ENCODE results near the gene ASIC2. TPM values are rescaled to one million over a fixed set of nuclear protein-coding genes. Genes with fewer than 3 reads are reported as not detected.

The ASIC2 gene
- total and polyA plus RNA-seq, 12 donors, result not detected

DNA sequence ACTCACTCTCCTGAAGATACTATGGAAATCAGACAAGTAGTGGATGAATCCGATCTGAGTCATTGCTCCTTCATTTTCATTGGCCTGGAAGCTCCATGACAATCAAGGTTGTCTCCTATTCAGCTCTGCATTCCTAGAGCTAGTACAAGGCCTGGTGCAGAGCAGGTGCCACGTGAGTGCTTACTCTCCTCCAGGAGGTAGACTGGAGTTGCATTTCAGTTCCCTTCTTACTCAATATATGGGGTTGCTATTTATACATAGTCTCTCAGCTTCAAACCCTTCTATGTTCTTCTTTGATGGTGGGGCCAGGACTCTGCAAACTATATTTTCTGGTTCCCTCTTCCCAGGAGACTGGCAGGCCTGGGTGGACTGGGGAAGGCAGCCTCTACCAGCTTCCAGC is 148.3 kb downstream of the ASIC2 start:
- Histone ChIP-seq H3K27me3 (peaks cover 0 to 30% (median 15%) of the 10 kb centered on the region in 7 donors), H3K27ac (no peak overlapping the region), H3K4me1 (no peaks in the 10 kb centered on the region), H3K36me3 (no peaks in the 10 kb centered on the region), H3K9me3 (no peaks in the 10 kb centered on the region), H3K4me3 (no peak overlapping the region)
- intact Hi-C loops (cut with DNase I), result no loop called here
- WGBS, 2 donors, result 73 to 82% methylated on average over 2 of the region's 2 CpGs
- ATAC-seq (no peak), DNase-seq (no peak)
- TF ChIP-seq, protein P1, sequence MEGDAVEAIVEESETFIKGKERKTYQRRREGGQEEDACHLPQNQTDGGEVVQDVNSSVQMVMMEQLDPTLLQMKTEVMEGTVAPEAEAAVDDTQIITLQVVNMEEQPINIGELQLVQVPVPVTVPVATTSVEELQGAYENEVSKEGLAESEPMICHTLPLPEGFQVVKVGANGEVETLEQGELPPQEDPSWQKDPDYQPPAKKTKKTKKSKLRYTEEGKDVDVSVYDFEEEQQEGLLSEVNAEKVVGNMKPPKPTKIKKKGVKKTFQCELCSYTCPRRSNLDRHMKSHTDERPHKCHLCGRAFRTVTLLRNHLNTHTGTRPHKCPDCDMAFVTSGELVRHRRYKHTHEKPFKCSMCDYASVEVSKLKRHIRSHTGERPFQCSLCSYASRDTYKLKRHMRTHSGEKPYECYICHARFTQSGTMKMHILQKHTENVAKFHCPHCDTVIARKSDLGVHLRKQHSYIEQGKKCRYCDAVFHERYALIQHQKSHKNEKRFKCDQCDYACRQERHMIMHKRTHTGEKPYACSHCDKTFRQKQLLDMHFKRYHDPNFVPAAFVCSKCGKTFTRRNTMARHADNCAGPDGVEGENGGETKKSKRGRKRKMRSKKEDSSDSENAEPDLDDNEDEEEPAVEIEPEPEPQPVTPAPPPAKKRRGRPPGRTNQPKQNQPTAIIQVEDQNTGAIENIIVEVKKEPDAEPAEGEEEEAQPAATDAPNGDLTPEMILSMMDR (IDR thresholded peaks at IDR 0.05), result no peak

DNA sequence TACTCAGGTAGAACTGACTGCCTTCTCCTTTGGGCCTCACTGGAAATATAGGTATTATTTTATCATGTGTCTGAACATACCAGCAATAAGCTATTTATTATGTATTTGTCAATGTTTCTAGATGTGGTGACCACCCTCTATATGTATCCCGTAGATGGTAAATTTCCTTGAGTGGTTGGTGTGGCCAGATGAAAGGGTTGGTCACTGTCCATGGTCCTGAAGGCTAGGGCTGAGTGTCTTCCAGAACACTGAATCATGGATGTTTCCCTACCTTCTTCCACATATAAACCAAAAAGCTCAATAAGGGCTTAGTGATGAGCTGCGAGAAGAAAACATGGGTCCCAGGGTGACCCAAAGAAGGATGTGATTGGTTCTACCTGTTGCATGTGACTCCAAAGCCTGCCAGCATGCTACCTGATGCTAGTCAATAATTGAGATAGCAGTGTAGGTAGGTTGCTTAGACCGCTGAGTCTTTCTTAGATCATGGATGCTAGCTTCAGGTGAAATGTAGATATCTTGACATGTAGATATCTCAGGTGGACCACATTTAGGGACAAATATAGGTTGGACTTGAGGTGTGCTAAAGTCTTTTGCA is 150.3 kb downstream of the ASIC2 start:
- no peaks in the 10 kb centered on the region for H3K4me1 ChIP-seq
- intact Hi-C loops (cut with DNase I), result no loop called here
- peaks cover 0 to 30% (median 15%) of the 10 kb centered on the region in 7 donors for H3K27me3 ChIP-seq

DNA sequence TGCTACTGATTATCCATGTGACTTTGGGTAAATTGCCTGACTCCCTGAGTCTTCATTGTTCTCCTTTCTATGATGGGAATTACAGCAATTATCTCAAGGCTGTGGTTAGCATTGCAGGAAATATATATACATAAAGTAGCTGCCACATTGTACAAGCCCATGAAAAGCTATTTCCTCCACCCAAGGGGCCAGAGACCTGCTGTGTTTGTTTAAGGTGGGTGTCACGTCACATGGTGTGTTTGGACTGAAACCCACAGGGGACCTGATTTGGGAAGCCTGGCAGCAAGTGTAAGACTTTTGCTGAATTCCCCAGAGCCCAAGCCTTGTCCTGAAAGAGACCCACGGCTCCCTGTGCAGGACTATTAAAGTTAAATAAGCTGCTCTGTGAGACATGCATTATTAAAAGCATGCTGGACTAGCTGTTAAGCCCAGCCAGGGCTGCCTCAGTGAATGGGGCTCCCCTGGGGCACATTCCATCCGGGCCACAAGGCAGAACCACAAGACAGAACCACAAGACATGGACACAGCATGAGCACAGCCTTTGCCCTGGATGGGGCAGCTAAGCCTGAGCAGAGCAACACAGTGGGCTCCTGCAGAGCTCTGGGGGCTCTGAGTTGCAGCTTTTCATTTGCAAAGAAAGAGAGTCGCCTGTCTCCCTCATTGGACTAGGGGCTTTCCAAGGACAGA is 152.5 kb downstream of the ASIC2 start:
- DNase-seq (no peak), ATAC-seq (no peak)
- WGBS, 2 donors, result 29 to 33% methylated on average over 4 of the region's 4 CpGs
- Histone ChIP-seq H3K4me3 (no peak overlapping the region), H3K27ac (no peak overlapping the region), H3K27me3 (peaks cover 0 to 34% (median 18%) of the 10 kb centered on the region in 7 donors), H3K36me3 (no peaks in the 10 kb centered on the region), H3K4me1 (no peaks in the 10 kb centered on the region), H3K9me3 (no peaks in the 10 kb centered on the region)
- intact Hi-C loops (cut with DNase I), result no loop called here
- TF ChIP-seq, protein P1 (IDR thresholded peaks at IDR 0.05), result no peak

More for the DNA sequence above, 150.3 kb downstream of the ASIC2 start:
- 52 to 56% methylated on average over 3 of the region's 3 CpGs for WGBS, 2 donors
- ATAC-seq, result no peak
- Histone ChIP-seq H3K4me3 (no peak overlapping the region), H3K27ac (no peak overlapping the region), H3K36me3 (no peaks in the 10 kb centered on the region), H3K9me3 (no peaks in the 10 kb centered on the region)
- TF ChIP-seq, protein P1 (IDR thresholded peaks at IDR 0.05), result no peak
- DNase-seq, result peak in 1 of 2 donors; percentile 10

- intact Hi-C loops (cut with DNase I), result loop anchor here in 2 of 10 donors (10.0 kb wide), 2 partner anchors 54 to 64 kb away; no protein-coding TSS in a partner anchor
- DNase-seq (no peak), ATAC-seq (no peak)
- Histone ChIP-seq H3K36me3 (no peaks in the 10 kb centered on the region), H3K27ac (no peak overlapping the region), H3K4me1 (no peaks in the 10 kb centered on the region), H3K9me3 (no peaks in the 10 kb centered on the region), H3K4me3 (no peak overlapping the region), H3K27me3 (peaks cover 0 to 36% (median 18%) of the 10 kb centered on the region in 7 donors)
- TF ChIP-seq, protein P1 (IDR thresholded peaks at IDR 0.05), result no peak
- 60 to 69% methylated on average over 3 of the region's 3 CpGs for WGBS, 2 donors
Observed at GRCh38 chr17:33138627-33139026, 154.5 kb downstream of the ASIC2 start.
